Hepatocyte (in vitro differentiated cells): ENCODE results near the gene SLC47A1. TPM values are rescaled to one million over a fixed set of nuclear protein-coding genes. Genes with fewer than 3 reads are reported as not detected.

Source experiments
- DNase-seq: peaks from one replicate; pipeline ENCODE4 v3.0.0-alpha.2; 2016; ENCODE audit warnings: low spot score
- H2AFZ ChIP-seq: fragments of 200-600 bp; sonication (generic); 2 replicates; pipeline ENCODE4 v1.6.0; 2016; ENCODE audit warnings: antibody characterized with exemption, mild to moderate bottlenecking
- H3K27ac ChIP-seq: fragments of 200-600 bp; sonication (generic); 2 replicates; pipeline ENCODE4 v1.5.1; 2016; ENCODE audit warnings: mild to moderate bottlenecking
- H3K27me3 ChIP-seq: fragments of 200-600 bp; sonication (generic); 2 replicates; pipeline ENCODE4 v1.6.1; 2016
- H3K36me3 ChIP-seq: fragments of 200-600 bp; sonication (generic); replicated peaks from 2 replicates; pipeline ENCODE4 v1.5.1; 2016; ENCODE audit warnings: low read depth; ENCODE audit not compliant: insufficient read depth
- H3K4me1 ChIP-seq: fragments of 200-600 bp; sonication (generic); 2 replicates; pipeline ENCODE4 v1.5.1; 2016; ENCODE audit warnings: mild to moderate bottlenecking, moderate library complexity; ENCODE audit not compliant: insufficient read depth
- H3K4me2 ChIP-seq: fragments of 200-600 bp; sonication (generic); 2 replicates; pipeline ENCODE4 v1.6.0; 2016
- H3K4me3 ChIP-seq: fragments of 200-600 bp; sonication (generic); 2 replicates; pipeline ENCODE4 v1.5.1; 2016; ENCODE audit warnings: mild to moderate bottlenecking
- H3K79me2 ChIP-seq: fragments of 200-600 bp; sonication (generic); 2 replicates; pipeline ENCODE4 v1.6.0; 2017; ENCODE audit warnings: mild to moderate bottlenecking
- H3K9me2 ChIP-seq: fragments of 200-600 bp; sonication (generic); replicated peaks from 2 replicates; pipeline ENCODE4 v1.6.0; 2017; ENCODE audit warnings: mild to moderate bottlenecking; ENCODE audit not compliant: insufficient read depth
- H3K9me3 ChIP-seq: fragments of 200-600 bp; sonication (generic); 2 replicates; pipeline ENCODE4 v1.5.1; 2016; ENCODE audit warnings: low read depth, mild to moderate bottlenecking
- H4K20me1 ChIP-seq: fragments of 200-600 bp; sonication (generic); 2 replicates; pipeline ENCODE4 v1.6.0; 2016; ENCODE audit warnings: mild to moderate bottlenecking; ENCODE audit not compliant: insufficient read depth, poor library complexity, severe bottlenecking
- CTCF ChIP-seq: fragments of 200-600 bp; sonication (generic); IDR thresholded peaks from 2 replicates; pipeline ENCODE4 v1.5.1; 2016; ENCODE audit warnings: antibody characterized with exemption, mild to moderate bottlenecking; ENCODE audit not compliant: poor library complexity
- EZH2 ChIP-seq: fragments of 200-600 bp; sonication (generic); IDR thresholded peaks from 2 replicates; pipeline ENCODE4 v1.6.1; 2016; ENCODE audit warnings: antibody characterized with exemption, mild to moderate bottlenecking, borderline replicate concordance
- EZH2phosphoT487 ChIP-seq: fragments of 200-600 bp; sonication (generic); IDR thresholded peaks from one replicate; pipeline ENCODE4 v1.6.1; 2018; ENCODE audit warnings: antibody characterized with exemption, mild to moderate bottlenecking, low read depth, moderate library complexity; ENCODE audit not compliant: unreplicated experiment, severe bottlenecking
- WGBS: methylation state at CpG from one replicate; pipeline ENCODE4 v1.1.6; 2016; ENCODE audit warnings: low lambda C conversion rate; ENCODE audit errors: missing lambda C conversion rate; 5-methylcytosine and 5-hydroxymethylcytosine counted together
- polyA plus RNA-seq: library from polyadenylated mRNA; unstranded; fragments of >200 nt; fragmentation: Nextera tagmentation; extraction: Ambion mirVana; gene quantifications from 2 replicates; pipeline ENCODE4 v1.2.1, GENCODE V29; 2016
- total RNA-seq: library from RNA; depleted of rRNA; stranded (reverse); fragments of >200 nt; gene quantifications from 2 replicates; pipeline ENCODE4 v1.2.3, GENCODE V29; 2014

Gene SLC47A1
- total and polyA plus RNA-seq, 2 experiments from 2014 or later: 26.4 to 38.4 TPM

- Histone ChIP-seq H3K4me1 (no peaks in the 10 kb centered on the region), H3K27ac (no peak overlapping the region), H3K4me2 (no peak overlapping the region), H3K36me3 (no peaks in the 10 kb centered on the region), H3K27me3 (no peaks in the 10 kb centered on the region), H2AFZ (no peak overlapping the region), H4K20me1 (no peaks in the 10 kb centered on the region), H3K9me3 (no peaks in the 10 kb centered on the region), H3K79me2 (no peaks in the 10 kb centered on the region), H3K4me3 (no peak overlapping the region), H3K9me2 (no peaks in the 10 kb centered on the region)
- TF ChIP-seq EZH2phosphoT487: no peak
- no peak for TF ChIP-seq CTCF
- TF ChIP-seq EZH2: no peak
- WGBS: 95% methylated on average over 8 of the region's 8 CpGs
- DNase-seq: no peak
Observed at GRCh38 chr17:19542247-19542646, 8.6 kb downstream of the SLC47A1 start.

DNA sequence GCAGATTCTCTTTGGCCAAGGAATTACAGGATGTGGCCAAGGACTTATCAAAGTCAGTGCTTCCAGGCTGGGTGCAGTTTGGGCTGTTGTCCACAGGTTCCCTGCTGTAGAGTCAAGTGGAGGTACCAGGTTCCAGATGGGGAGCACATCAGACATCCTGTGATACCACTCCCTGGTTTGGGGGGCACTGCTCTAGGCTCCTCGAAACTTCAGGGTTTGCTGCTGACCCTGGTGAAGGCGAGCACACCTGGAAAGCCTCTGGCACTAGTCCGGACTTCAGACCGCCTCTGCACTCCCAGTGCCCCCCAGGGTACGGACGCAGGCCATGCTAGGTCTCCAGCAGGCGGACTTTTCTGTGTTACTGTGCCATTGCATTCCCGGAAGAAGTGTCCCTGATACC, 10.7 kb downstream of the SLC47A1 start:
- Histone ChIP-seq H3K9me3 (no peaks in the 10 kb centered on the region), H3K27me3 (no peaks in the 10 kb centered on the region), H3K27ac (no peak overlapping the region), H3K36me3 (no peaks in the 10 kb centered on the region), H3K4me3 (no peak overlapping the region), H3K9me2 (no peaks in the 10 kb centered on the region), H3K79me2 (no peaks in the 10 kb centered on the region), H2AFZ (no peak overlapping the region), H3K4me1 (peaks cover 2% of the 10 kb centered on the region), H3K4me2 (no peak overlapping the region), H4K20me1 (no peaks in the 10 kb centered on the region)
- 97% methylated on average over 8 of the region's 8 CpGs for WGBS
- TF ChIP-seq CTCF: no peak
- no peak for TF ChIP-seq EZH2phosphoT487
- TF ChIP-seq EZH2: no peak
- no peak for DNase-seq

- no peak overlapping the region for H3K4me2 ChIP-seq
- H3K4me1 ChIP-seq: peaks cover 20% of the 10 kb centered on the region
- no peaks in the 10 kb centered on the region for H3K9me3 ChIP-seq
- H3K27me3 ChIP-seq: no peaks in the 10 kb centered on the region
- H3K79me2 ChIP-seq: no peaks in the 10 kb centered on the region
- H3K36me3 ChIP-seq: no peaks in the 10 kb centered on the region
- H3K27ac ChIP-seq: no peak overlapping the region
- no peaks in the 10 kb centered on the region for H3K9me2 ChIP-seq
- 50% methylated on average over 6 of the region's 6 CpGs for whole genome bisulfite sequencing
- no peak overlapping the region for H3K4me3 ChIP-seq
- TF ChIP-seq EZH2phosphoT487 (no peak), EZH2 (no peak), CTCF (peak; percentile 25)
- no peak overlapping the region for H2AFZ ChIP-seq
- no peak for DNase-seq
- H4K20me1 ChIP-seq: no peaks in the 10 kb centered on the region
Observed at GRCh38 chr17:19546289-19547065, 12.8 kb downstream of the SLC47A1 start.
